Retinal pigment epithelial cell (primary cell): ENCODE results near the gene MUC5AC.
"Not testable (repeated sequence)": the region's sequence is repeated elsewhere in the genome, so short reads cannot be mapped to it uniquely, and the experiment has no call there.

Source experiments
- DNase-seq: peaks from one replicate; pipeline ENCODE4 v3.0.0-alpha.2; 2010; ENCODE audit warnings: low read depth
- H3K4me3 ChIP-seq: 2 replicates; pipeline ENCODE4 v1.5.1; 2011; ENCODE audit warnings: mild to moderate bottlenecking, low read length, control low read depth, moderate library complexity

The MUC5AC gene

DNA sequence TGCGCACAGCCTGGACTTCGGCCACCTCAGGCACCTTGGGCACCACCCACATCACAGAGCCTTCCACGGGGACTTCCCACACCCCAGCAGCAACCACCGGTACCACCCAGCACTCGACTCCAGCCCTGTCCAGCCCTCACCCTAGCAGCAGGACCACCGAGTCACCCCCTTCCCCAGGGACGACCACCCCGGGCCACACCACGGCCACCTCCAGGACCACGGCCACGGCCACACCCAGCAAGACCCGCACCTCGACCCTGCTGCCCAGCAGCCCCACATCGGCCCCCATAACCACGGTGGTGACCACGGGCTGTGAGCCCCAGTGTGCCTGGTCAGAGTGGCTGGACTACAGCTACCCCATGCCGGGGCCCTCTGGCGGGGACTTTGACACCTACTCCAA, 91.2 kb downstream of the MUC5AC start:
- not testable (repeated sequence) for DNase-seq, H3K4me3 ChIP-seq

DNA sequence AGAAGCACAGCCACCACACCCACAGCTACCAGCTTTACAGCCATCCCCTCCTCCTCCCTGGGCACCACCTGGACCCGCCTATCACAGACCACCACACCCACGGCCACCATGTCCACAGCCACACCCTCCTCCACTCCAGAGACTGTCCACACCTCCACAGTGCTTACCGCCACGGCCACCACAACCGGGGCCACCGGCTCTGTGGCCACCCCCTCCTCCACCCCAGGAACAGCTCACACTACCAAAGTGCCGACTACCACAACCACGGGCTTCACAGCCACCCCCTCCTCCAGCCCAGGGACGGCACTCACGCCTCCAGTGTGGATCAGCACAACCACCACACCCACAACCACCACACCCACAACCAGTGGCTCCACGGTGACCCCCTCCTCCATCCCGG, 92.7 kb downstream of the MUC5AC start:
- H3K4me3 ChIP-seq, DNase-seq: not testable (repeated sequence)
